ENCODE results near the gene ZBTB16. TPM values are rescaled to one million over a fixed set of nuclear protein-coding genes. Genes with fewer than 3 reads are reported as not detected.

ZBTB16 gene
- total RNA-seq, 1 experiment from 2014 or later = 0.21 TPM

DNA sequence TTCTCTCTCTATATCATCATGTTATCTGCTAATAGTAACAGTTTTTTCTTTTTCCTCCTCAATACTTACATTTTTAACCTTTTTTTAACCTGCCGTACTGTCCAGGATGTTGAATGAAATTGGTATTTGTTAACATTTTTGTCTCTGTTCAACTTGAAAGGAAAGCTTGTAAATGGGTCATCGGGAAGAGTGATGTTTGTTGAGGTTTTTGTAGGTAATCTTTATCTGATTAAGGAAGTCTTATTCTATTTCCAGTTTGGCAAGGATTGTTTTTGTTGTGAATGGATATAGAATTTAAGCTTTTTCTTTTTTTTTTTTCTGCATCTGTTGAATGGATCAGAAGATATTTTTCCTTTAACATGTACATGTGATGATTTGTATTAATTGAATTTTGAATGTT, 228.6 kb downstream of the ZBTB16 start:
- DNase-seq (ENCODE audit: low read depth, low spot score) (no peak), ATAC-seq (no peak)
- CTCF ChIA-PET = no interaction called here
- H3K27me3 ChIP-seq (ENCODE audit: control insufficient read depth, insufficient read depth, low read length) = peaks cover 2% of the 10 kb centered on the region; the same call in 1 of the 2 replicates
- TF ChIP-seq, protein P1, sequence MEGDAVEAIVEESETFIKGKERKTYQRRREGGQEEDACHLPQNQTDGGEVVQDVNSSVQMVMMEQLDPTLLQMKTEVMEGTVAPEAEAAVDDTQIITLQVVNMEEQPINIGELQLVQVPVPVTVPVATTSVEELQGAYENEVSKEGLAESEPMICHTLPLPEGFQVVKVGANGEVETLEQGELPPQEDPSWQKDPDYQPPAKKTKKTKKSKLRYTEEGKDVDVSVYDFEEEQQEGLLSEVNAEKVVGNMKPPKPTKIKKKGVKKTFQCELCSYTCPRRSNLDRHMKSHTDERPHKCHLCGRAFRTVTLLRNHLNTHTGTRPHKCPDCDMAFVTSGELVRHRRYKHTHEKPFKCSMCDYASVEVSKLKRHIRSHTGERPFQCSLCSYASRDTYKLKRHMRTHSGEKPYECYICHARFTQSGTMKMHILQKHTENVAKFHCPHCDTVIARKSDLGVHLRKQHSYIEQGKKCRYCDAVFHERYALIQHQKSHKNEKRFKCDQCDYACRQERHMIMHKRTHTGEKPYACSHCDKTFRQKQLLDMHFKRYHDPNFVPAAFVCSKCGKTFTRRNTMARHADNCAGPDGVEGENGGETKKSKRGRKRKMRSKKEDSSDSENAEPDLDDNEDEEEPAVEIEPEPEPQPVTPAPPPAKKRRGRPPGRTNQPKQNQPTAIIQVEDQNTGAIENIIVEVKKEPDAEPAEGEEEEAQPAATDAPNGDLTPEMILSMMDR (IDR thresholded peaks at IDR 0.05) = no peak
- TF ChIP-seq, protein P2, sequence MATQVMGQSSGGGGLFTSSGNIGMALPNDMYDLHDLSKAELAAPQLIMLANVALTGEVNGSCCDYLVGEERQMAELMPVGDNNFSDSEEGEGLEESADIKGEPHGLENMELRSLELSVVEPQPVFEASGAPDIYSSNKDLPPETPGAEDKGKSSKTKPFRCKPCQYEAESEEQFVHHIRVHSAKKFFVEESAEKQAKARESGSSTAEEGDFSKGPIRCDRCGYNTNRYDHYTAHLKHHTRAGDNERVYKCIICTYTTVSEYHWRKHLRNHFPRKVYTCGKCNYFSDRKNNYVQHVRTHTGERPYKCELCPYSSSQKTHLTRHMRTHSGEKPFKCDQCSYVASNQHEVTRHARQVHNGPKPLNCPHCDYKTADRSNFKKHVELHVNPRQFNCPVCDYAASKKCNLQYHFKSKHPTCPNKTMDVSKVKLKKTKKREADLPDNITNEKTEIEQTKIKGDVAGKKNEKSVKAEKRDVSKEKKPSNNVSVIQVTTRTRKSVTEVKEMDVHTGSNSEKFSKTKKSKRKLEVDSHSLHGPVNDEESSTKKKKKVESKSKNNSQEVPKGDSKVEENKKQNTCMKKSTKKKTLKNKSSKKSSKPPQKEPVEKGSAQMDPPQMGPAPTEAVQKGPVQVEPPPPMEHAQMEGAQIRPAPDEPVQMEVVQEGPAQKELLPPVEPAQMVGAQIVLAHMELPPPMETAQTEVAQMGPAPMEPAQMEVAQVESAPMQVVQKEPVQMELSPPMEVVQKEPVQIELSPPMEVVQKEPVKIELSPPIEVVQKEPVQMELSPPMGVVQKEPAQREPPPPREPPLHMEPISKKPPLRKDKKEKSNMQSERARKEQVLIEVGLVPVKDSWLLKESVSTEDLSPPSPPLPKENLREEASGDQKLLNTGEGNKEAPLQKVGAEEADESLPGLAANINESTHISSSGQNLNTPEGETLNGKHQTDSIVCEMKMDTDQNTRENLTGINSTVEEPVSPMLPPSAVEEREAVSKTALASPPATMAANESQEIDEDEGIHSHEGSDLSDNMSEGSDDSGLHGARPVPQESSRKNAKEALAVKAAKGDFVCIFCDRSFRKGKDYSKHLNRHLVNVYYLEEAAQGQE (IDR thresholded peaks at IDR 0.05; ENCODE audit: insufficient read depth in 1 of 2, low read depth in 2 of 2, low read length in 1 of 2) = no peak
- TF ChIP-seq SIN3A (IDR thresholded peaks at IDR 0.05; ENCODE audit: borderline replicate concordance, insufficient read depth, low read depth, low read length) = no peak
- TF ChIP-seq POLR2AphosphoS5 (IDR thresholded peaks at IDR 0.05; ENCODE audit: low read depth, low read length) = no peak
- no peak for TF ChIP-seq TCF7L2 (IDR thresholded peaks at IDR 0.05; ENCODE audit: low read depth, low read length)
- H3K9me3 ChIP-seq (ENCODE audit: control insufficient read depth, insufficient read depth, low read depth, low read length) = no peaks in the 10 kb centered on the region
- in situ Hi-C loops (cut with HindIII; ENCODE audit: low pct_unique_long_range_greater_than_20kb, low sequenced_read_pairs) = no loop called here
- no peaks in the 10 kb centered on the region for H3K36me3 ChIP-seq (ENCODE audit: control insufficient read depth, insufficient read depth, low read length)
- no TSS peak for BruUV-seq (replicated peaks)
- no peak overlapping the region for H3K4me3 ChIP-seq (ENCODE audit: low read depth in 2 of 2, low read length in 2 of 2)
- no peaks in the 10 kb centered on the region for H3K4me1 ChIP-seq (ENCODE audit: control insufficient read depth, insufficient read depth, low read length)
- H3K27ac ChIP-seq (ENCODE audit: low read length) = no peak overlapping the region
- POLR2A ChIA-PET = interaction anchor here (0.7 kb wide), 1 partner anchor 884 kb away, joined by 7 read pairs; no protein-coding TSS in a partner anchor
- intact Hi-C loops (cut with micrococcal nuclease; ENCODE audit: unreplicated experiment) = no loop called here

DNA sequence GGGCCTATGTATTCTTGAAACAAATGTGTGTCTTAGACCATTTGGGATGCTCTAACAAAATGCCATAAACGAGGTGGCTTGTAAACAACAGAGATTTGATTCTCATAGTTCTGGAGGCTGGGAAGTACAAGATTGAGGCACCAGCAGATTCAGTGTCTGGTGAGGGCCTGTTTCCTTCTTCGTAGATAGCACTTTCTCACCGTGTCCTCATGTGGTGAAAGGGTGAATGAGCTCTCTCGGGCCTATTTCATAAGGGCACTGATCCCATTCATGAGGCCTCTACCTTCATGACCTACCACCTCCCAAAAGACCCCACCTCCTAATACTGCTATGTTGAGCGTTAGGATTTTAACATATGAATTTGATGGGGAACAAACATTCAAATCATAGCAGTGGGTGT, 230.3 kb downstream of the ZBTB16 start:
- ChIA-PET POLR2A (no interaction called here), CTCF (no interaction called here)

More for the DNA sequence above, 230.3 kb downstream of the ZBTB16 start:
- no peak overlapping the region for H3K27ac ChIP-seq (ENCODE audit: low read length)
- H3K27me3 ChIP-seq (ENCODE audit: control insufficient read depth, insufficient read depth, low read length) = peaks cover 2% of the 10 kb centered on the region; the same call in 1 of the 2 replicates
- TF ChIP-seq, protein P2 (IDR thresholded peaks at IDR 0.05; ENCODE audit: insufficient read depth in 1 of 2, low read depth in 2 of 2, low read length in 1 of 2) = no peak
- TF ChIP-seq POLR2AphosphoS5 (IDR thresholded peaks at IDR 0.05; ENCODE audit: low read depth, low read length) (no peak), TCF7L2 (IDR thresholded peaks at IDR 0.05; ENCODE audit: low read depth, low read length) (no peak), SIN3A (IDR thresholded peaks at IDR 0.05; ENCODE audit: borderline replicate concordance, insufficient read depth, low read depth, low read length) (no peak)
- TF ChIP-seq, protein P1 (IDR thresholded peaks at IDR 0.05) = no peak
- no peaks in the 10 kb centered on the region for H3K36me3 ChIP-seq (ENCODE audit: control insufficient read depth, insufficient read depth, low read length)
- no peaks in the 10 kb centered on the region for H3K4me1 ChIP-seq (ENCODE audit: control insufficient read depth, insufficient read depth, low read length)
- H3K9me3 ChIP-seq (ENCODE audit: control insufficient read depth, insufficient read depth, low read depth, low read length) = no peaks in the 10 kb centered on the region
- no peak for DNase-seq (ENCODE audit: low read depth, low spot score)
- BruUV-seq (replicated peaks) = no TSS peak
- no peak for ATAC-seq
- intact Hi-C loops (cut with micrococcal nuclease; ENCODE audit: unreplicated experiment) (no loop called here), in situ Hi-C loops (cut with HindIII; ENCODE audit: low pct_unique_long_range_greater_than_20kb, low sequenced_read_pairs) (no loop called here)
- no peak overlapping the region for H3K4me3 ChIP-seq (ENCODE audit: low read depth in 2 of 2, low read length in 2 of 2)

Data from Panc1 (cell line).